Lower leg skin (tissue), 3 donors: Measurements from ENCODE around the gene TTC7B.

Source experiments
- CTCF ChIP-seq, 3 donors: fragments of 450-650 bp; IDR thresholded peaks; one replicate each; pipeline ENCODE4 v1.5.1; 2016; ENCODE audit warnings: antibody characterized with exemption in 3 of 3, mild to moderate bottlenecking in 3 of 3, moderate library complexity in 2 of 3
- POLR2A ChIP-seq, 2 donors: fragments of 450-650 bp; IDR thresholded peaks; one replicate each; pipeline ENCODE4 v1.6.1; 2016 to 2017; ENCODE audit warnings: antibody characterized with exemption in 2 of 2, mild to moderate bottlenecking in 1 of 2, moderate library complexity in 1 of 2

- no peak for TF ChIP-seq CTCF (IDR thresholded peaks at IDR 0.05)
- TF ChIP-seq POLR2A (IDR thresholded peaks at IDR 0.05), result no peak
Measured at GRCh38 chr14:90546767-90547166, 269.5 kb downstream of the TTC7B start.
